K562 (cell line): ENCODE results near the gene KNDC1. TPM values are rescaled to one million over a fixed set of nuclear protein-coding genes. Genes with fewer than 3 reads are reported as not detected.
A peak's percentile ranks its signal among the peaks of the same experiment; 100 is the strongest.

Experiments
- ATF1 ChIP-seq, 2 experiments: fragments of 450-650 bp in 1 of 2; IDR thresholded peaks; 2 replicates each; pipeline ENCODE4 v1.6.1; 2016; ENCODE audit warnings: missing compliant biosample characterization in 1 of 2, missing genetic modification characterization in 1 of 2
- FOXM1 ChIP-seq, 2 experiments: fragments of 450-650 bp in 1 of 2; sonication (generic) in 1 of 2; formaldehyde crosslinking in 1 of 2; IDR thresholded peaks; 2 replicates each; pipeline versions ENCODE4 v1.6.1 to v1.9.0; 2017 to 2022; ENCODE audit warnings: low read depth in 2 of 2, mild to moderate bottlenecking in 2 of 2, missing genetic modification reagents in 1 of 2, moderate library complexity in 1 of 2
- GTF2A2 ChIP-seq: IDR thresholded peaks from 2 replicates; pipeline ENCODE4 v1.6.1; 2016; ENCODE audit warnings: mild to moderate bottlenecking, missing genetic modification characterization, missing compliant biosample characterization
- HOXB6 ChIP-seq: fragments of 250-450 bp; sonication (Bioruptor Pico); IDR thresholded peaks from 2 replicates; pipeline ENCODE4 v1.5.1; 2022; ENCODE audit warnings: mild to moderate bottlenecking, borderline replicate concordance
- KDM5B ChIP-seq: fragments of 200-600 bp; sonication (generic); IDR thresholded peaks from 2 replicates; pipeline ENCODE4 v1.6.1; 2012; ENCODE audit warnings: low read depth, mild to moderate bottlenecking, moderate library complexity, low read length, control low read depth, inconsistent platforms; ENCODE audit not compliant: insufficient replicate concordance
- MIER1 ChIP-seq: fragments of 450-650 bp; IDR thresholded peaks from 2 replicates; pipeline ENCODE4 v1.6.1; 2016; ENCODE audit warnings: antibody characterized with exemption, mild to moderate bottlenecking, low read depth
- NRF1 ChIP-seq, 2 experiments: fragments of 450-650 bp; IDR thresholded peaks in 1 of 2; conservative IDR thresholded peaks in 1 of 2; 2 replicates each; pipeline ENCODE4 v1.6.1; 2014; ENCODE audit warnings: mild to moderate bottlenecking in 2 of 2
- POLR2G ChIP-seq: fragments of 200-400 bp; formaldehyde crosslinking; IDR thresholded peaks from 2 replicates; pipeline ENCODE4 v1.6.1; 2017; ENCODE audit warnings: low read depth, mild to moderate bottlenecking, antibody characterized with exemption, low read length, moderate library complexity
- RBM25 ChIP-seq: fragments of 200-400 bp; formaldehyde crosslinking; IDR thresholded peaks from 2 replicates; pipeline ENCODE4 v1.6.1; 2018; ENCODE audit warnings: low read length, low read depth, moderate library complexity; ENCODE audit not compliant: severe bottlenecking
- STAT5A ChIP-seq: IDR thresholded peaks from 2 replicates; pipeline ENCODE4 v1.6.1; 2012; ENCODE audit warnings: low read length, inconsistent platforms, borderline replicate concordance
- XRCC3 ChIP-seq: fragments of 450-650 bp; IDR thresholded peaks from 2 replicates; pipeline ENCODE4 v1.6.1; 2017; ENCODE audit warnings: mild to moderate bottlenecking, moderate library complexity
- ZFX ChIP-seq: sonication (generic); formaldehyde crosslinking; IDR thresholded peaks from 2 replicates; pipeline ENCODE4 v1.8.0; 2022; ENCODE audit warnings: mild to moderate bottlenecking, missing genetic modification reagents, moderate library complexity
- ZNF175 ChIP-seq: fragments of 200-800 bp; sonication (Bioruptor generic); IDR thresholded peaks from 2 replicates; pipeline ENCODE4 v1.6.1; 2016; ENCODE audit warnings: low read depth, mild to moderate bottlenecking, missing genetic modification characterization, missing compliant biosample characterization
- ZNF232 ChIP-seq: sonication (generic); formaldehyde crosslinking; IDR thresholded peaks from 2 replicates; pipeline ENCODE4 v1.8.0; 2022; ENCODE audit warnings: mild to moderate bottlenecking, missing genetic modification reagents
- ZNF707 ChIP-seq: fragments of 250-450 bp; sonication (Bioruptor Pico); conservative IDR thresholded peaks from 2 replicates; pipeline ENCODE4 v1.8.0; 2022; ENCODE audit warnings: inconsistent platforms, mild to moderate bottlenecking, moderate library complexity
- polyA plus RNA-seq, 8 experiments: library from polyadenylated mRNA; depleted of rRNA in 4 of 8; stranded (reverse) in 5 of 8; unstranded in 3 of 8; fragments of >200 nt; fragmentation: Nextera tagmentation in 2 of 8; fragmentation: Illumina TruSeq in 1 of 8; extraction: Ambion mirVana in 2 of 8; extraction: Trizol in 1 of 8; gene quantifications; 2 replicates each; pipeline versions ENCODE4 v1.2.1 to v1.2.3, GENCODE V29; 2011 to 2014; ENCODE audit warnings: inconsistent platforms in 1 of 8, missing spikeins in 1 of 8
- total RNA-seq, 7 experiments: library from RNA; depleted of rRNA in 6 of 7; stranded (reverse); fragments of >200 nt in 6 of 7; fragmentation: Illumina TruSeq in 2 of 7; extraction: Trizol in 2 of 7; gene quantifications; 2 replicates each; pipeline versions ENCODE4 v1.2.1 to v1.2.3, GENCODE V29; 2011 to 2021; ENCODE audit warnings: low replicate concordance in 1 of 7
- TF ChIP-seq, protein P1 (sequence below): sonication (generic); formaldehyde crosslinking; IDR thresholded peaks from 2 replicates; pipeline ENCODE4 v1.9.0; 2022; ENCODE audit warnings: mild to moderate bottlenecking, missing genetic modification reagents
- TF ChIP-seq, protein P2 (sequence below): fragments of 250-450 bp; sonication (Bioruptor Pico); IDR thresholded peaks from 2 replicates; pipeline ENCODE4 v1.9.0; 2021; ENCODE audit warnings: mild to moderate bottlenecking
- TF ChIP-seq, protein P3 (sequence below): fragments of 250-450 bp; sonication (Bioruptor Pico); IDR thresholded peaks from 2 replicates; pipeline ENCODE4 v1.4.0; 2020

KNDC1 gene
- total and polyA plus RNA-seq, 9 of the 15 experiments (the other 6 are each of a cell fraction or from before 2014, with no cell fraction given), result 0.07 to 0.26 (median 0.11) TPM; not detected in 6

DNA sequence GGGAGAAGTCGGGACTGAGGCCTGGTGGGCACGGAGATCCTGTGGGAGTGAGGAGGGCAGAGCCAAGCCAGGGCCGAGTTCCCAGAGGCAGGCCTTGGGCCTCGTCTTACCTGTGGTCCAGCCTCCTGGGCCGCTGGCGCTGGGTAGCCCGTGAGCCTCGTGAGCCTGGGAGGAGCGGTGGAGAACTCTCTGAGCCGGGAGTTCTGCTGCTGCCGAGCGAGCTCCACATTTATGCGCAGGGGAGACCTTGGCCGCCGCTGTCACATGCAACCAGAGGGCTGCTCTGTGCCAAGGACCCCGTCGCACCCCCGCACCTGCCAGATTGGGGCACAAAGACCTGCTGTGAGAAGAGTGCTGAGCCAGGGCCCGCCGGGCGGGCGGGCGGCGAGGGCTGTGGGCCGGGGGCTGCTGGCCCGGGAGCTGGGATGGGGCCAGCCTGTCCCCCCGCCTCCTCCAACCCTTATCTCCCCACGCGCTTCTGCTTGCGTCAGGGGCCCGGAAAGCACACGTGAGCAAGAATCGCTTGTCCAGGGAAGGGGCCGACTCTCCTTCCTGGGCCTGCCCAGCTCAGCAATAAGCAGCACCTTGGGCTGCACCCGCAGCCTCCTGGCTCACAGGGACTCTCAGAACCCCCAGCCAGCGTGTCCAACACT, 87.8 kb downstream of the KNDC1 start (continued):
- peak; percentile 71 for TF ChIP-seq ZFX
- TF ChIP-seq ZNF707 (CRISPR knock-in tag), result no peak
- TF ChIP-seq XRCC3, result no peak
- no peak for TF ChIP-seq ATF1 (CRISPR knock-in tag; IDR thresholded peaks at IDR 0.05)
- peak; percentile 56 for TF ChIP-seq ATF1 (tag; IDR thresholded peaks at IDR 0.05)
- TF ChIP-seq RBM25, result no peak
- no peak for TF ChIP-seq STAT5A
- TF ChIP-seq KDM5B, result peak; percentile 26
- no peak for TF ChIP-seq ZNF232 (CRISPR knock-in tag)
- TF ChIP-seq MIER1, result no peak
- TF ChIP-seq, protein P1, sequence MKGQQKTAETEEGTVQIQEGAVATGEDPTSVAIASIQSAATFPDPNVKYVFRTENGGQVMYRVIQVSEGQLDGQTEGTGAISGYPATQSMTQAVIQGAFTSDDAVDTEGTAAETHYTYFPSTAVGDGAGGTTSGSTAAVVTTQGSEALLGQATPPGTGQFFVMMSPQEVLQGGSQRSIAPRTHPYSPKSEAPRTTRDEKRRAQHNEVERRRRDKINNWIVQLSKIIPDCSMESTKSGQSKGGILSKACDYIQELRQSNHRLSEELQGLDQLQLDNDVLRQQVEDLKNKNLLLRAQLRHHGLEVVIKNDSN, result peak; percentile 78
- TF ChIP-seq HOXB6 (CRISPR knock-in tag), result no peak
- TF ChIP-seq NRF1 (conservative IDR thresholded peaks at IDR 0.05 in 1 of 2, IDR thresholded peaks at IDR 0.05 in 1 of 2), result 0 out of 4 replicates have a peak, but pooled peaks of 1 of the 2 experiments have one; percentile 31
- TF ChIP-seq, protein P2, sequence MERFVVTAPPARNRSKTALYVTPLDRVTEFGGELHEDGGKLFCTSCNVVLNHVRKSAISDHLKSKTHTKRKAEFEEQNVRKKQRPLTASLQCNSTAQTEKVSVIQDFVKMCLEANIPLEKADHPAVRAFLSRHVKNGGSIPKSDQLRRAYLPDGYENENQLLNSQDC (CRISPR knock-in tag), result no peak
- 0 out of 2 replicates have a peak, but pooled peaks have one; percentile 51 for TF ChIP-seq ZNF175 (CRISPR knock-in tag)
- TF ChIP-seq POLR2G, result peak; percentile 70
- TF ChIP-seq GTF2A2 (tag), result no peak
- TF ChIP-seq, protein P3, sequence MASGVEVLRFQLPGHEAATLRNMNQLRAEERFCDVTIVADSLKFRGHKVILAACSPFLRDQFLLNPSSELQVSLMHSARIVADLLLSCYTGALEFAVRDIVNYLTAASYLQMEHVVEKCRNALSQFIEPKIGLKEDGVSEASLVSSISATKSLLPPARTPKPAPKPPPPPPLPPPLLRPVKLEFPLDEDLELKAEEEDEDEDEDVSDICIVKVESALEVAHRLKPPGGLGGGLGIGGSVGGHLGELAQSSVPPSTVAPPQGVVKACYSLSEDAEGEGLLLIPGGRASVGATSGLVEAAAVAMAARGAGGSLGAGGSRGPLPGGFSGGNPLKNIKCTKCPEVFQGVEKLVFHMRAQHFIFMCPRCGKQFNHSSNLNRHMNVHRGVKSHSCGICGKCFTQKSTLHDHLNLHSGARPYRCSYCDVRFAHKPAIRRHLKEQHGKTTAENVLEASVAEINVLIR (CRISPR knock-in tag), result peak; percentile 50; the same call in 1 of the 2 replicates
- TF ChIP-seq FOXM1 (IDR thresholded peaks at IDR 0.05; ENCODE audit: low read depth), result no peak
- TF ChIP-seq FOXM1 (CRISPR knock-in tag; IDR thresholded peaks at IDR 0.05; ENCODE audit: low read depth), result no peak
